HG03575 (cell line): ENCODE data around the gene ZFAND2B.

Experiments
- ATAC-seq: cut with Tn5 transposase; IDR thresholded peaks from one replicate; pipeline ENCODE4 v1.9.1; 2021; ENCODE audit not compliant: unreplicated experiment, insufficient number of reproducible peaks, low FRiP score; ENCODE audit errors: extremely low read depth

Gene ZFAND2B

DNA sequence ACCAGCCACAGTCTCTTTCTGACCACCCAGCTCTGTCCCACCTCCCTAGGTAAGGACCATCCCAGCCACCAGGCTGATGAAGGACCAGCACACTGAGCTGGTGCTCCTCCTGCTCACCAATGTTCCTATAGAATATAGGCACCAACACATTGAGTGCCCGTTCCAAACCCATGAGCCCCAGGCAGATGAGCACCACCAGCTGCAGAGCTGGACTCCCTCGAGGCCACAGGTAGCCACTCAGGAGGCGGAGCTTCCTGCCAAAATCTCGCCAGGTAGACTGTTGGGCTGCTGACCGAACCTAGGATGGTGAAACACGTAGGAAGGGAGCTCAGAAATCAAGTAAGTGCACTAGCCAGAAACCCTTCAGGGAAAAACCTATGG is 9.9 kb downstream of the ZFAND2B start:
- ATAC-seq: no peak

DNA sequence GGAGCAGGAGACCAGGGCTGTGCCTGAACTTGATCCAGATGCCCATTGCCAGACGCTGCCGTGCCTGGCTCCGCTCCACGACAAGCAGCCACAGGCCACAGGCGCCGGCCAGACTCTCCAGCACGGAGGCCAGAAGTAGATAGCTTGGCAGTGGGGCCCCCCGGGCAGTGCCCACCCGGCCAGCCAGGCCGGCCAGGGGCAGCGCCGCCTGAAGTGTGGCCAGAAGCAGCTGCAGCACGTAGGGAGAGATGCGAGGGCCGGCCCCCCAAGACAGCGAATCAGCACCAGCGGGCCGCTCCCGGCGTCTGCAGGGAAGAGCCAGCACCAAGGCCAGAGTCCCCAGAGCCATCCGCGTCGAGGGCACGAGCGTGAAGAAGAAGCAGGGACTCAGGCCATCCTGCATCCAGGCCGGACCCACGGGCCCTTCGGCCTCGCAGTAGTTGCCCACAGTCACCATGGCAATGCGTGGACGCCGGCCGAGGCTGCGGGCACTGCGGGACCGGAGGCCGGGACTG is 11.7 kb downstream of the ZFAND2B start:
- ATAC-seq: no peak

DNA sequence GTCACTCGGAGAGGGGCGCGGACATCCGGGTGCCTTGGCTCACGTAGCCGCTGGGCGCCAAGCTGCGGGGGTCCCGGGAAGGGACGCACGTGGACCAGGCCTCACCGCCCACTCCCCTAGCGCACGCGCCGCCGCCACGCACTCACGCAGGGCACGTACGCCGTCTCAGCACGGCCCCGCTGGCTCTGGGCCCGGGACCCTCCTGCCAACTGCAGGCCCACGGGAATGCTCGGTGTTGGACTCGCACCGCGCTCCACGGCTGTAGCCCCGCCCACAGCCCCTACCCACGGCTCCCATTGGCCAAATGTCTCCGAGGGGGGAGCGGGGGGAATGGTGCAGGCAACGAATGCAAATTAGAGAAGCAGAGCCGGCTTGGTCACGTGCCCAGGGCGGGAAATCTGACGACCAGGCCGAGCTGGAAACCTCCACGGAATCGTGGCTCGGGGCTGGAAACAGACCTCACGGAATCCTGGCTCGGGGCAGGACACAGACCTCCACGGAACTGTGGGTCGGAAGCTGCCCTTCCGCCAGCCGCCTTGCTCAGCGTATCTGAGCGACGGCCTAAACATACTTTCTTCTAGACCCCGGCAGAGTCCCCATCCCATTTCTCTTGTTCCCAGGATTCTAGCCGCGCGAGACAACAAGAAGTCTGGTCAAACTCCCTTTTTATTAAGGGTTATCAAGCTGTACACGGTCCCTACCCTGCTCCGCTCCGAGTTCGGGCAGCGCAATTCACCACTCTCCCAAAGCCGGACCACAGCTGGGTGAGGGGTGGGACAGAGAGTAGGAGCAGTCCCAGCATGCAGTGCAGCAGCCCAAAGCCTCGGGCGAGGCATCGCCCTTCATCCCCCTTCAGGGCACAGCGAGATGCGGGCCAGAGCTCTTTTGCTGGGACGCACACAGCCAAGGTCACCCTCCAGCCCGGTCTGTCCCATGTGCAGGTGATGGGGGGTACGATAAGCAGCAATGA is 12.4 kb downstream of the ZFAND2B start, which contains the start of gene ABCB6:
TSS of gene ABCB6 (minus strand) at position 227 of the 970 bp plus-strand sequence. CDS start 285 bp downstream, outside the sequence.
- ATAC-seq: no peak

DNA sequence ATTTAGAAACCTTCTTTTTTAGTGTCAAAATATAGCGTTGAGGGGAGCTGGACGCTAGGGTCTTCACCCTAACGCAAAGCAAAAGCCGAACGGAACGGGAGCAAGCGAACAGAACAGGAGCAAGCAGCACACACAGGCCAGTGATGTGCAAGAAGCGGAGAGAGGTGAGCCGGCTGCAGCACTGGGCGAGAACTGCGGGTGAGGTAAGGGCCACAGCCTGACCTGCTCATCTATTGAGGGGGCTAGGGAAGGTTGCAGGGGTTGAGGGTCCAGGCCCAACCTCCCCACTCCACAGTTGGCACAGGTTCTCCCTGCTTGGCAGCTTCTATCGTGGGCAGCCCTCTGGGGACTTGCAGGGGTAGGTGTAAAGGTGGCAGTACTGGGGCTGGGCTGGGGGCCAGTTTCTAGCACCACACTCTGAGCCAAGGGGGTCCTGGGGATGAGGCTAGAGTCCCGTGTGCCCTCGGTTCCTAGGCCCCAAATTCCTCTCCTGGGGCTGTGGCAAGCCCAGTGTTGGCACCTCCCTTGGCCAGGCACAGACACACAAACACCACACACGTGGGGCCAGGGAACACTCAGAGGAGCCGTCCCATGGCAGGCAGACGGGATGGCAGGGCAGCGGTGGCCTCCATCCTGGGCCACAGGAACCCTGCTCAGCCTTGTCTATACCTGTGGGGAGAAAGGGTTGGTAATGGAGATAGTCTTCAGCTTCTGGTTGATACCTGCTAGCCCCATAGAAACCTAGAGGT is 13.4 kb downstream of the ZFAND2B start:
- ATAC-seq: no peak

DNA sequence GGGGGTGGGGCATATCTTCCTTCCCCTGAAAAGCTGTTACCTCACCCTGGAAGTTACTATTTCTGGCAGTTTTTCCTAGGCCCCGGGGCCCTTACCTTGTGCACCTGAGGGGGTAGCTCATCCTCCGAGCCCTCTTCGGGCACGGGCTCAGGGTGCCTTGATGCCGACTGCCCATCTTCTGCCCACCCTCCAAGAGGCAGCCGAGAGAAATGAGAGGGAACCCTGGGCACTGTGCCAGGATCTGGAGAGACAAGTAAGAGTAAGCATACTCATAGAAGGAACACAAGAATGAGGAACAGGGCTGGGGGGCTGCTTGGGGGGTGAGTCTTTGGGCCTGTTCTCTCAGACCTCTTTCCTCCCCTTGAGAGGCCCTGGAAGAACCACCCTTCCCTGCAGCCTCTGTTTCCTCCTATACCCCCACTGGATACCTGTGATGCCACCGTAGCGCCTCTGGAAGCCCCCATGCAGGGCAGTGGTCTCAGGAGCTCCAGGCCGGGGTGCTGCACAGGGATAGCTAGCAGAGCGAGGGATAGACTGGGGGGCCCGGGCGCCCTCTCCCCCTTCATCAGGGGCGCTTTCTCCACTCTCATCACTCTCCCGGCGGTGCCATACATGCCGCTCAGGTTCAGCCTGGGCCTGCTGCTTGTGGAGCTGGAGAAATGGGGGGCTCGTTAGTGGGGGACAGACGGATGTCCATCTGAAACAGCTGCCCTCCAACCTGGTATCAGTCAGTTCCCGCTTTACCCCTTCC is 14.2 kb downstream of the ZFAND2B start:
- ATAC-seq: no peak

DNA sequence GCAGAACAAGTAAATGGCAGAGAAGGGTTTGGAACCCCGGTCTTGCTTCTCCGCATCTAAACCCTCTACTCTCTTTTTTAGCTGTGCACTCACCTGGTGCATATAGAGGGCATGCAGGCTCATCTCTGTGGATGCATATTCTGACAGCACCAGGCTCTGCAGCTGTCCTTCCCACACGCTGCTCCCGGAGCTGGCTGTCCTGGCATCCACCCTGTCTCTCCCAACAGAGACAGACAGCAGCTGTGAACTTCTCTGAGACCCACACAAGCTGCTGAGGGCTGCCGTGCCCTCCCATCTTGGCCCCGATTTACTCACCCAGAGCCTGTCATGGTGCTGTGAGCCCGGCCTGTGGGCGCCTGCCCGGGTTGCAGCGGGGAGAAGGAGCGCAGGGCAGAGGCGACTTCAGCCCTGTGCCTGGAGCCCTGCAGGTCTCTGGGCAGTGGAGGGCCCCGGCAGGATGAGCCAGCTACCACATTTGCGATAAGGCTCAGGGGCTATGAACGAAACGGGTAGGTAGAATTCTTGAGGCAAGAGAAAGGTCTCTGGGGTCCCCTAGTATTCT is 15.5 kb downstream of the ZFAND2B start:
- ATAC-seq: no peak

DNA sequence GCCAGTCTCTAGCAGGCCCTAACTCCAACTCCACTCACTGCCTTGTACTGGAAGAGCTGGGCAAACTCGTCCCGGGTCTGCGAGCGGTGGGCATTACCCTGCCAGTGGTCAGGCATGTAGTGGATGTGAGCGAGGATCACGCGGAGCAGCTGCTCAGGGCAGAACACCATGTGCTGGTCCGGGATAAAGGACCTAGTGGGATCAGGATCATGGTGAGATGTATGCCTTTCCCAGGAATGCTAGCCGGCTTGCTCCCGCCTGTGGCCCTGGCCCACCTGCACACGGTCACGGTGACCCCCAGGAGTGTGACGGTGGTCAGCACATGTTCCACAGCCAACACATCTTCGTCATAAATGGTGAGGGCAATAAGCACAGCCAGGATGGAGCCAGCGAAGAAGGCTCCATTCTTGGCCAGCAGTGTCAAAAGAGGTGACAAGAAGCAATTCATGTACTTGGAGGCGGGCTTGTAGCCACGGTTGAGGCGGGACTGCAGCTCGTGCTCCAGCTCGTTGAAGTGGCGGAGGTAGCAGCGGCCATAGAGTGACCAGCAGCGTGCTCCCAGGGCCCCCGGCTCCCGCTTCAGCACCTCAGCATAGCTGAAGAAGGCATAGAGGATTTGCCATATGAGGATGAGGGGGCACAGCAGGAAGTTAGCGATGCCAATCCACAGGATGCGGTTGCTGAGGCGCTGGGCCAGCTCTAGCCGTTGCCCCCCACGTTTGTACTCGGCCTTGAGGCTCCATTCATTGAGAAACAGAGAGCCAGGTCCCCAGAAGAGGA is 17.4 kb downstream of the ZFAND2B start:
- ATAC-seq: no peak

DNA sequence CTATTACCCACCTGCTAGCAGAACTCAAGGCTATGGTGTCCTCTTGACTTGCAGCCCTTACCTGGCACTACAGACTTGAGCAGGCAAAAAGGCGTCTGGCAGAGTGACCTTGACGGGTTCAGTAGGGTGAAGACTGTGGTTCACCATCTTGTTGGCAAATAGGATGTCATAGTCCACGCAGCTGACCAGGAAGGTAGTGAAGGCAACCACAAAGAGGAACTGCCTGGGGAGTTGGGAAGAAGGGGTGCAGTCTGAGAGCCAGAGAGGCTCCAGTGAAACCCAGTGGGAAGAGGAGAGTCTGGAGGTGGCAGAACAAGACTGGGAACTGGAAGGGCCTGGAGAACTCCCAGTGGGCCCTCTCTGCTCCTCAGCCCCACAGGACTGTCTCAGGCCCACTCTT is 18.8 kb downstream of the ZFAND2B start:
- no peak for ATAC-seq

DNA sequence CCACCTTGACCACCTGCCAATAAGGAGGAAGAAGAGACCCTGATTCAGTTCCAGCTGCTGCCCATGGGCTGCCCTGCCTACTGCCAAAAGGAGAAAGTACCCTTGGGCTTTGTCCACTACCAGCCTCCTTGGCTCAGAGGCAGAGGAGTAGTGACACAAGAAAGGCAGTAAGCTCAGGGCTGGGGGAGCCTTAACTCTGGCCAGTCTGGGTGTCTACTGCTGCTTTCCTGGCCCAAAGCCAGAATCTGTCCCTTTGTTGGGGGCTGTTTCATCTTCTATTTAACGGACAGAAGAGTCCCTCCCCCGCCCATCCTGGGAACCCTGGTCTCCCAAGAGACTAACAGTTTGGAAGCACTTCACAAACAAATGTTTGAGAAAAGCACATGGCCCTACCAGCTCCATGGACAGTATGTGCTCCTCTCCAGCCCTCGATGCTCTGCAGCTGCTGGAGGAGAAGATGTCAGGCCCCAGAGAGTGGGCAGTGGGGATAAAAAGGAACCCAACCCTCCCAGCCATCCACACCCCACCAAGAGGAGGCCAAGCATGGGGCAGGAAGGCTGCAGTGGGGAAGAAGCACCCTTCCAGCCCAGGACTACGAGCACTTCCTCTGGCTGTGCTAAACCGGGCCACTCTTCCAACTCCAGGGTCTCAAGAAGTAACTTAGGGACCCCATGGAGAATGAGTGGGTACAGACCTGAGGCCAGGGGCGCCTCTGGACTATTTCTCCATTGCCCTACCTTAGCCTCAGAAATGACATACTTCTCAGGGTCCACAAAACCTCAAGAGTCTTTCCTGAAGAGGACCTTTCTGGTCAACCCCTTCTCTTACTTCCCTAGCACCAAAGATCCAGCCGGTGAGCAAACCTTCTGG is 21.7 kb downstream of the ZFAND2B start:
- ATAC-seq: no peak

DNA sequence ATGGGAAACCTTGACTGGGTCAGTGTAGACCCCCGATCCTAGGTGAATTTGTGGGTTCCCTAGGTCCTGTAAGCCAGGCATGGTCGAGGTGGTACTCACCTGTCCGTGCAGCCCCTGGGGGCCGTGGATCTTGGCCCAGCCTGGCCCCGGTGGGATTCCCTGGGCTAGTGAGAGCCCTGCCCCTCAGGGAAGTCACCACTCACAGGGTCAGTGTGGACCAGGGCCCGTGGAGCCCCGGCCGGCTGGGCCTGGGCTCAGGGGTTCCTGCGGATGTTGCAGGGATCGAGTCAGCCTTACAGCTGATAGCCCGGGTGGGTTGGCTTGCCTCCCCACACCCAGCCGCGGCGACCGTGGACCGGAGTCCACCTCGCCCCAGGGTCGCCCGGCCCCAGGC is 22.3 kb downstream of the ZFAND2B start:
- peak; percentile 5 for ATAC-seq

DNA sequence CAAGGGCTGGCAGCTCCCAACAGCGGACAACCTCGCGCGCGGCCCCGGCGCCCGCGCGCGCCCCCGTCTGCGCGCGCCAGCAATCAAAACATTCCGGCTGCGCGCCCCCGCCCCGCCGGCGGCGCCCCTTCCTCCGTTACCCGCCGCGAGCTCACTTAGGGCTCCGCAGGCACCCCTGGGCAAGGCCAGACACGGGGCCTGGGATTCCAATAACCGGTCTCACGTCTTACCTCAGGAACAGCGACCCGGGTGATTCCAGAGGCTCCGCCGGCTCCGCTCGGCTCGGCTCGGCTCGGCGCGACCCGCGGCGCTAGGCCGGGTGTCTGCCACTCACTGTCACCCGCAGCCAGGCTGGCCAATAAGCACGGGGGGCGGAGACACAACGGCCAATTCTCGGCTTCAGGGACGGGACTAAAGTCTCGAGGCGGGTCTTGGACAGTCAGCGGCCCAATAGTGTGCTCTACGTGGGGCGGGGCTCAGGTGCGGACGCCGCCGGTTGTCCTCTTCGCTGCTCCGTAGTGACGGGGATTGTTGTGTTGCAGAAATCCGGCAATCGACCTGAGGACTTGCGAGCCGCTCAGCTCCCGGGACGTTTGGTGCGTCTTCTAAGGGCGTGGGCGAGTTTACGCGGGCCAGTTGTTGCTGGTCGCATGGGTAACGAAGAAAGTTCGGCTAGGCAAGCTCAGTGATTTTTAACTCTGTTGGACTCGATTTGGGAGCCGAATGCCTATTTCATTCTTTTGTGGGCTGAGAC is 22.9 kb downstream of the ZFAND2B start, which contains the start of the genes ANKZF1 and ATG9A:
TSS of gene ANKZF1 (plus strand) at position 502 of the 754 bp plus-strand sequence. CDS start 452 bp downstream, outside the sequence.
TSS of gene ATG9A (minus strand) at position 332 of the 754 bp plus-strand sequence. CDS start 1,612 bp downstream, outside the sequence.
- peak; percentile 79 for ATAC-seq

DNA sequence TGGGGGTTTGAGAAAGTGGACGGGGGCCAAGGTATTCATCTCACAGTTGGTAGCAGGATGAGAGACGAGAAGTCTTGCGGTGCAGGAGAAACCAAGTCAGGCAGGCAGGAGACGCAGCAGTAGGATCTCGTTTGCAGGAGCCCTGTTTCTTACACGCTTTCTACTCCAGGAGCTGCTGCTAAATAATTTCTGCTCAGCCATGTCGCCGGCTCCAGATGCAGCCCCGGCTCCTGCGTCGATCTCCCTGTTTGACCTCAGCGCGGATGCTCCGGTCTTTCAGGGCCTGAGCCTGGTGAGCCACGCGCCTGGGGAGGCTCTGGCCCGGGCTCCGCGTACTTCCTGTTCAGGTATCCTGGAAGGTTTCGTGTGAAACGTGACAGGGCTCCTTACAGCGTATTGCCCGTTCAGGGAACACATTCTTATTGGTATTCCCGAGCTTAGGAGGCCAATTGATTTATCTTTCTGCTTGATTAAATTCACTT is 23.5 kb downstream of the ZFAND2B start:
- ATAC-seq: no peak

DNA sequence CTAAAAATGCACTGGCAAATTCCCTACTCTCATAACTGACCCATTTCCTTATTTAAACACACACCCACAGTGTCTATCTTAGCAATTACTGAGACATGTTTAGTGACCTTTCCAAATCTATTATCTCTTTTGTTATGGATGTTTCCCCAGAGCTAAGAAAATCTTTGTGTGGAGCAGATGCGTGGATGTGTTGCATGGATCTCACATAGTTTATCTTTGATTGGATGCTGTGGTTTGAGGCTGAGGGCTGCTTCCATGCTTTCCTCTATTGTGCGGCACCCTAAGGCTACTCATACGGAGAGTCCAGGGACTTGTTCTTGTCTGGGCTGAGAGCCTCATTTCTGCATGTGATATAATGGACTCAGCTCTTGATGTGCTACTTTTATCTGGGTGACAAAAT is 27.7 kb downstream of the ZFAND2B start:
- ATAC-seq: no peak

DNA sequence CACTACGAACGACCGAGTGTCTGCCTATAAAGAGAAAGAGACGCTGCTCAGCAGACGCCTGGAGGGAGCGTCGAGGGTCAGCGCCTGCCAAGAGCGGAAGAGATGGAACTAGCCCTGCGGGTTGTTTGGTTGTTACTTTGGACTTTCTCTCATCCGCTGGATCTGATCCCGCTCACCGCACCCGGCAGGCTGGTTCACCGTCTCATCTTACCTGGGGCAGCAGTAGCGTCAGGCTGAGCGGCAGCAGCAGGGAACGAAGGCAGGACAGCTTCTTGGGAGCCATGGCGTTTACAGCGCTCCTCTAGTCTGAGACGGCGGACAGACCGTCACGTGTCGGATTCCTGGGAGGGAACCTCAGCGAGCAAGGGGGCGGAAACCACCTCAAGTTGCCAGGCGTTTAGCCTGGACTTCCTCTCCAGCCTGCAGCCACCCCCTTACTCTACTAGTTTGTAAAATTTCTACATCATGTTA is 36.7 kb downstream of the ZFAND2B start:
- no peak for ATAC-seq

DNA sequence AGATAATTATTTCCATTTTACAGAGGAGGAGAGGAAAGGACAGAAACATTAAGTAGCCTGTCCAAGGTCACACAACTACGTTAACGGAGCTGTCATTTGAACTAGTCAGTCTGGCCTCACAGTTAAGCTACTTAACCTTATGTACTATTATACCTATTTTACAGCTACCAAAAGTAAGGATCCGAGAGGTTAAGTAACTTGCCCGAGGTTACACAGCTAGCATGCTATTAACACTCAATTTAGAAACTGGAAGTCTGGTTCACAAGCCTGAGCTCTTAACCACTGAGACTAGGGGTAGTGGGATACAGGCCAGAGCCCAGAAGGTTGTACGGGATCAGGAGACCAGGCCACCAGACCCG is 38.2 kb downstream of the ZFAND2B start:
- no peak for ATAC-seq
